Astrocyte of the hippocampus (primary cell): Measurements from ENCODE around the gene FAM3B.
"Not testable (repeated sequence)": the region's sequence is repeated elsewhere in the genome, so short reads cannot be mapped to it uniquely, and the experiment has no call there.

Source experiments
- DNase-seq: peaks from one replicate; pipeline ENCODE4 v3.0.0; 2011; ENCODE audit warnings: low read depth, low spot score

FAM3B gene

GRCh38 chr21:41349619-41350390 is 33.2 kb downstream of the FAM3B start:
- DNase-seq, result no peak

DNA sequence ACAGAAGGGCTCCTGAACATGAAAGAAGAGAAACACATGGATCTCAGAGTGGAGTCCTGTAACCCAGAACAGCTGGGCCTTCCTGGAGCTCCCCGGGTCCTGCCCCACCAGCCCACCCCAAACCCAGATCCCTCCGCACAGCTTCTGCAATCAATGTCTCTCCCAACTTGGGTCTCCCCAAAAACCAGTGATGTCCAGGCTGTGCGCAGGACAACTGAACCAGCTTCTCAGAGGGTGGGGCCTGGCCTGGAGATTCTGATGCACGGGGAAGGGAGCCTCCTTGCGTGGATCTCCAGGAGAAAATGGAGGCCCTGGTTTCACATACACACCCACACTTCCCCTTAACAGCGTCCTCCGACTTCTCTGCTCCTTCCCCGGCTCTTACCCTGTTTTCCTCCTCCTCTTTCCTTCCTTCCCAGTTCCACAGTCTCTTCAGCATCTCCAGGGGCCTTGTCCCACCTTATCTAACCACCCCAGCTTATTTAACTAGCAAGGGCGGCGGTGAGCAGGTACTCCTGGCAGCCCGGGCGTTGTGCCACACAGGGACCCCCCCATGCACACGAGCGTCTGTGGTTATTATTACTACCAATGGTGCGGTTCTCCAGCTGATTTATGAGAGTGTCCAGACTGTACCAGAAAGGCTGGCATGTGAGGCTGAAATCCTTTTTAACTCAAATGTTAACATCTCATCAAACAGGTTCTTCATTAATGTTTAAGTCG is 34.0 kb downstream of the FAM3B start:
- no peak for DNase-seq

- DNase-seq, result no peak
These were observed 40.9 kb downstream of the FAM3B start for GRCh38 chr21:41357546-41357945.

- no peak for DNase-seq
These were observed 41.9 kb downstream of the FAM3B start for GRCh38 chr21:41358193-41359166.

GRCh38 chr21:41359286-41359685 is 42.7 kb downstream of the FAM3B start:
- DNase-seq, result no peak

- DNase-seq, result not testable (repeated sequence)
These were observed 43.1 kb downstream of the FAM3B start for GRCh38 chr21:41359754-41360071.

GRCh38 chr21:41360072-41360821 is 43.6 kb downstream of the FAM3B start:
- peak; percentile 26 for DNase-seq

DNA sequence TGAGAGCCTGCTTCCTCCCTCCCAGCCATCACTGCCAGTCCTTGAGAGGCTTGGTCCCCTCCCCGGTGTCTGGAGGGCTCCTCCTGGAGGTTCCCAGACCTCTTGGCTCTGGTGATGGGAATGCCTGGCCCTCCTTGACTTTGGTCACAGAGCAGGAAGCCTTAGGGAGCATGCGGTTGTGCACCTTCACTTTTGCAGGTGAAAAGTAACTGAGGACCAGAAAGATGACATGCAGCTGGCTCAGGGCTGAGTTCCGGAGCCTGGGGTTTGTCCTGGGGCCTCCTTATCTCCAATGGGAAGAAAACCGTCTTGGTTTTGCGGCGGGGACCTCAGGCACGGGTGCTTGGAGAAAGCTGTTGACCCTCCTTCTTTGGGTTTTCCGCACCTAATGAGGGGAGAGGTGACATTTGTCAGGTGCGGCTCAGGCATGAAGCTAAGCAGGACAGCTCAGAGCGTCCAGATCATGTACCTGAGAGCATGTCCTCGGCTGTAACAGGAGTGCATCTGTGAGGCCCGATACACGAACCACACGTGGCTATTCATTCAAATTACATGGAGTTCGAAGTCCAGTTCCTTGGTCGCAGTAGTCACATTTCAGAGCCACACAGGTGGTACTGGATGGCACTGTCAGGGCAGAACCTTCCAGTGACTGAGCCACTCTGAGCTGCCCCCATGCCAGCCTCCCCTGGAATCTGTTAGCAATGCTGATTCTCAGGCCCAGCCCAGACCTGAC is 44.6 kb downstream of the FAM3B start:
- DNase-seq, result no peak

GRCh38 chr21:41361786-41362604 is 45.4 kb downstream of the FAM3B start, which contains the start of gene MX2:
Gene MX2, plus strand, starts transcription at chr21:41362027. Its CDS starts 14,880 bp downstream, at chr21:41376907.
- DNase-seq, result peak; percentile 65

- no peak for DNase-seq
These were observed 46.2 kb downstream of the FAM3B start for GRCh38 chr21:41362605-41363369.

DNA sequence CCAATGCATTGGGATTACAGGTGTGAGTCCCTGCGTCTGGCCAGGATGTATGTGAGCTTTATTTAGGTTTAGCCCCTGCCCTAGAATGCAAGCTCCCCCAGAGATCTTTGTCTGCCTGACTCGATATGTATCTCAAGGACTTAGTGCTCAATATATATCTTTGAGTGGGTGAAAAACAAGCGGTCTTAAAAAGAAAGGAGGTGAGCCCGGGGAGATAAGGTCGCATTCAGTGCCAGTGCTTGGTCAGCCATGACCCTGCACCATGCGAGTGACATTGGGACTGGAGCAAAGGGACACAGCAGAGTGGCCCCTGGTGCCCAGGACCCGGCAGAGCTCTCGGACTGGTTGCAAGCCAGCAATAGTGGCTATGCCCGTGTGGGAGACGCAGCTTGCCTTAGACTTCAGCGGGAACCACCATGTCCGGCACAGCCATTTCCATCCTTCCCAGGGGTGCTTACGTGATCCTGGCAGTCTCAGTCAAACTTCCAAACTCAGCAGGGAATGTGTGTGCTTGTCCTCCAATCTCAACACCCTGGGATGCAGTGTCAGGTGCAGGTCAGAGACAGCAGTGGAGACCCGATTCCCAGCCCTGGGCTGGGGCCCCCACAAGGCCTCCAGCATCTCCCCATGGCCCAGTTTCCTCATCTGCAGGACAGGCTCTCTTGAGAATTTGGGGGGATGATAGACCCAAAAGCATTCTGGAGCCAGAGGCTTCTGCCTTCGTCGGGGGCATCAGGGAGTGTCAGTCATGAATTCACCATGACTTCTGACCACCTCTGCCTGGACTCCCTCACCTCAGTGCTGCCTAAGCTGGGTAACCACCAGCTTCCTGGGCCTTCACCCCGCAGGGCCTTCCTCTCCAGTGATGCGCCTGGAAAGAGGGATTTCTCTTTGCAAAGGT is 47.0 kb downstream of the FAM3B start:
- no peak for DNase-seq

- DNase-seq, result no peak
These were observed 47.7 kb downstream of the FAM3B start for GRCh38 chr21:41364308-41364707.

- DNase-seq, result no peak
These were observed 48.9 kb downstream of the FAM3B start for GRCh38 chr21:41365377-41366107.

DNA sequence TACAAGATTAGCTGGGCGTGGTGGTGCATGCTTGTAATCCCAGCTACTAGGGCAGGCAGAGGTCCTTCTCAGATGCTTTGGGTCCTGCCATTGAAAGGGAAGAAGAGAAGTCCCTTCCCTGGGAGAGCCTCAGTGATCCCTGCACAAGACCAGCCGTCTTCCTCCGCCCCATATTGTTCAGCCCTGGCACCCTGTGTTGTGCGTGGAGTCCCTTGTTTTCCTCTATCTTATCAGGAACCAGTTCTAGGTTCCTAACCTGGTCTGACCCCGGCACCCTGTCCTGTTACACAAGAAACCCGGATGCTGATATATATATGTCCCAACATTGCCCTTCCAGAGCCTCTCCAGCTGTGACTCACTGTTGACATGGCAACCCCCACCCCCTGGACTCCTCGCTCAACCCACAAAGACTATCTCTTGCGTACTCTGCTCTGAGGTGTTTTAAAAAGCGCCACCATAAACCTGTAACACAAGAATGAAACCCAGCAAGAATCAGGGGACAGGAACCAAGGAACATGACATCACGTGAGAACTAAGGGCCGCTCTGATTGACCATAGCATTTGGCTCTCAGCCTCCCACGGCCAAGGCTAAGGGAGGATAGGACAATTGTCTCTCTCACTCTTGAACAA is 50.0 kb downstream of the FAM3B start:
- peak; percentile 63 for DNase-seq

GRCh38 chr21:41367301-41367944 is 50.8 kb downstream of the FAM3B start:
- no peak for DNase-seq
